HG02759 (cell line): ENCODE measurements around the gene STARD3NL.
"Not testable (repeated sequence)": the region's sequence is repeated elsewhere in the genome, so short reads cannot be mapped to it uniquely, and the experiment has no call there.

ENCODE experiments used
- ATAC-seq: cut with Tn5 transposase; IDR thresholded peaks from one replicate; pipeline ENCODE4 v1.9.1; 2021; ENCODE audit warnings: mild to moderate bottlenecking, moderate library complexity; ENCODE audit not compliant: unreplicated experiment

The STARD3NL gene, protein sequence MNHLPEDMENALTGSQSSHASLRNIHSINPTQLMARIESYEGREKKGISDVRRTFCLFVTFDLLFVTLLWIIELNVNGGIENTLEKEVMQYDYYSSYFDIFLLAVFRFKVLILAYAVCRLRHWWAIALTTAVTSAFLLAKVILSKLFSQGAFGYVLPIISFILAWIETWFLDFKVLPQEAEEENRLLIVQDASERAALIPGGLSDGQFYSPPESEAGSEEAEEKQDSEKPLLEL

DNA sequence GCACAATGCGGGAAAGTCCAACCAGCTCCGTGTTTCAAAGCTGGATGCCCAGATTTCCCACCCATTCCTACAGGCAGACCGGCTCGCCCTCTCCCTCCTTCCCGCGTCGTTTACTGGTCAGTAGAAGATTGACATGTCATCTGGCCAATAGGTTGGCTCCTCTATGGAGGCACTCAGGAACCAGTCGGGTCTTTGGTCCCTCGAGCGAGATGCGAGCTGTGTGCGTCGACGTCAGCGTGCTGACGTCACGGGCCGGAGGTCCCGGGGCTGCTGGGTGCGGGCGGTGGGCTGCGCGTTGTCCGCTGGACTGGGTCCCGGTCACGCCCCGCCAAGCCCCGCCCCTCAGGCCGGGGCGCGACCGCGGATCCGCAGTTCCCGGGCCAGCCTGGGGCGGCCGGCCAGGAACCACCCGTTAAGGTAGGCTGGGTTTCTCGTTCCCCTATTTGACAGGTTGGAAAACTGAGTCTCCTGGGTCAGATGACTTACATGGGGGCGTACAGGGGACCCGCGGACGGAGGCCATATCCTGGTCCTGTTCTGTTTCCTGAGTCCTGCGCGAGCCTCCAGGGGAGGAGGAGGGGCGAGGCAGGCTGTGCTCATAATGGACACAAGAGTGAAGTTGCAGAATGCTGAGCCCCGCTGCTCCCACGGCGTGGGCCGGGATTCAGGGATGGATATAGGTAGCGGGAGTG lies at the start of gene STARD3NL:
Gene STARD3NL, plus strand, starts transcription at position 242 of the 691 bp plus-strand sequence. CDS start 29,260 bp downstream, outside the sequence.
- peak; percentile 98 for ATAC-seq

DNA sequence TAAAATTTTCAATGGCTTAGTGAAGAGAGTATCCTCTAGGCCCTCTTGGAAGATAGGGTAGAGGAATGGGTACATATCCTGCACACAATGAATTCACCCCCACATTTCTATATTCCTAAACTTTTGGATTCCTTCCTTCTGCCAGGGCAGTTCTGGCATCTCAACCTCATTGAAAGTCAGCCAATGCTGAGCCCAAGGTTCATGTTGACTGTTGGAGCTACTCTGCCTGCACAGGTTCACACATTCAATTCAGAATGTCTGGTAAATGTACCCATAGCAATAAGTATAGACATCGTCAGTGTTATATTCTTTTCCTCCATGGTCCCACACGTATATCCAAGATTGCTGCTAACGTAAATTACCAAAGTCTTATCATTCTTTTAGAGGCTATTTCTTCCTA lies 48.9 kb upstream of the STARD3NL start:
- ATAC-seq, result no peak

DNA sequence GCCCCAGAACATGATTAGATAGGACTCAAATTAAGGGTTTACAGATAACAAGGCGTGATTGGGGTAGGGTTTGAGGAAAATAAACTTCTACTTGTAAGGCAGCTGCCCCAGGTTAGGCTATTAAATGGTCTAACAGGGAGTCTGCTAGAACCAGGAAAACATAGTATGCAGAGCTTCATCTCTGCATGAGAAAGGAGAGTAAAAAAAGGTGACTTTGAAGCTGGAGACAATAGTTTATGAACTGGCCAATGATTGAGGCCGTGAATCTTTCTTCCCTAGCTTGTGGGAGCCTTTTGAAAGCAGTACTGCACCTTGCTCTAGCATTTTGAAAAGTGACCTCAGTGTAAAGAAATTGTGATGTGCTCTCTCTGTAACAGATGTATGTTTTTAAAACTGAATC lies 48.5 kb upstream of the STARD3NL start:
- ATAC-seq, result no peak

DNA sequence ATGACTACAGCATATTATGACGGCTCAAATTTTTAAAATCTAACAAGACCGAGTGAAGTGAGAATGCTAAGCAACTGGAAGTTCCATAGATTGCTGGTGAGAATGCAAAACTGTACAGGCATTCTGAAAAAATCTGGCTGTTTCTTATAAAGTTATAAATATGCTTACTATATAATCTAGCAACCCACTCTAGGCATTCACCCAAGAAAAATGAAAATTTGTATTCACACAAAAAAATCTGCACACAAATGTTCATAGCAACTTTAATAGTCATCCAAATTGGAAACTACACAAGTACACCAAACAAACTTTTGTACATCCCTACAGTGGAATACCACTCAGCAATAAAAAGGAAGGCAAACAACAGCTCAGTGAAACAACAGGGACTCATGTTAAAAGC lies 39.9 kb upstream of the STARD3NL start:
- no peak for ATAC-seq

DNA sequence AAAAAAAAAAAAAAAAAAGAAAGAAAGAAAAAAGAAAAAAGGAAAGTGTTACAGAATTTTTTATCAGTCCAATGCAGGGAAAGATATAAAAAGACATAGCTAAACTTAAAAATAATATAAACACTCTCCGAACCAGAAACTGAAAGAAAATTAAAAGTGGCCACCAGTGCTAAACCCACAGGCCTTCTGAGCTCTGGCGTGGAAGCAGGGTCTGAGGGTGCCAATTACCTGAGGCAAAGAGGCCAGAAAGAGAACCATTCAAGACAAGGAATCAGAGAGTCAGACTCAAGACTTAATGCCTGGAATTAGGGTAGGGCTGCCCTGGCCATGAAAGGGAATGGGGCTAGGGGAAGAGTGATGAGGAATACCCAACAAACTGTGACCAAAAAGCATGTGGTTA lies 36.9 kb upstream of the STARD3NL start:
- ATAC-seq, result no peak

GRCh38 chr7:38142736-38143135 lies 35.3 kb upstream of the STARD3NL start:
- ATAC-seq, result peak; percentile 92

DNA sequence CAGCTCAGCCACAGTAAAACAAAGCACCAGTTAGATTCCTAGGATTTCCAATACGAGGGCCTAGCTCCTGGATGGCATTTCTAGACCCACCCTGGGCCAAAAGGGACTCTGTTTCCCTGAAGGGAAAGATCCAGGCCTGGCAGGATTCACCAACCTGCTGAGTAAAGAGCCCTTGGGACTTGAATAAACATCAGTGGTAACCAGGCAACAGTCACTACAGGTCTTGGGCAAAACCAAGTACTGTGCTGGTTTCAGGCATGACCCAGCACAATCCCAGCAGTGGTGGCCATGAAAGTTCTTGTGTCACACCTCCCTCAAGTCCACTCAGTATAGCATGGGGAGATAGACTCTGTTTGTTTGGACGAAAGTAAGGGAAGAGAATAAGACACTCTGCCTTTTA lies 31.0 kb upstream of the STARD3NL start:
- ATAC-seq, result no peak

GRCh38 chr7:38151556-38151955 lies 26.5 kb upstream of the STARD3NL start:
- ATAC-seq, result no peak

- no peak for ATAC-seq
Measured at GRCh38 chr7:38153515-38153914, 24.5 kb upstream of the STARD3NL start.

DNA sequence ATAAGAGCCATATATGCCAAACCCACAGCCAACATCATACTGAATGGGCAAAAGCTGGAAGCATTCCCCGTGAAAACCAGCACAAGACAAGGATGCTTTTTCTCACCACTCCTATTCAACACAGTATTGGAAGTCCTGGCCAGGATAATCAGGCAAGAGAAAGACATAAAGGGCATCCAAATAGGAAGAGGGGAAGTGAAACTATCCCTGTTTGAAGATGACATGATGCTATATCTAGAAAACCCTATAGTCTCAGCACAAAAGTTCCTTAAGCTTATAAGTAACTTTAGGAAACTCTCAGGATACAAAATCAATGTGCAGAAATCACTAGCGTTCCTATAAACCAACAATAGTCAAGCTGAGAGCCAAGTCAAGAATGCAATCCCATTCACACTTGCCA lies 23.8 kb upstream of the STARD3NL start:
- ATAC-seq, result no peak

- ATAC-seq, result no peak
Measured at GRCh38 chr7:38160003-38160571, 18.0 kb upstream of the STARD3NL start.

DNA sequence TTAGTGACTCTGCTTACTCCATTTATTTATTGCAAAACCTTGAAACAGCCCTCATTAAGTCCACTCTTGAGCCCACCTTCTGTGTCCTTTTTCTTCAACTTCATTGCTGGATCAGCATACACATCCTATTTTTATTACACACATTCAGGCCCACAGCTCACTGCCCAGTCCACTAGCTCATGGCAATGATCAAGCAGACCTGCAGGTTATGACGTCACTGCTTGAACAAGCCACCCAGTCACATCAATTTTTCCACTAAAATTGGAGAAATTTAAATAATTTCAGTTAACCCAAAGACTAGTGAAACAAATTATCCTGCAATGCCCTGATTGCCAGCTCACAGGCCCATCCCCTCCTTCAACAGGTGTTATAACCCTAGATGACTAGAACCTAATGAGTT lies 16.0 kb upstream of the STARD3NL start:
- ATAC-seq, result no peak

- ATAC-seq, result no peak
Measured at GRCh38 chr7:38163671-38164070, 14.4 kb upstream of the STARD3NL start.

- no peak for ATAC-seq
Measured at GRCh38 chr7:38168890-38169570, 9.0 kb upstream of the STARD3NL start.

- ATAC-seq, result peak; percentile 72
Measured at GRCh38 chr7:38169847-38170246, 8.2 kb upstream of the STARD3NL start.

- ATAC-seq, result peak; percentile 72
Measured at GRCh38 chr7:38171623-38172391, 6.2 kb upstream of the STARD3NL start.

DNA sequence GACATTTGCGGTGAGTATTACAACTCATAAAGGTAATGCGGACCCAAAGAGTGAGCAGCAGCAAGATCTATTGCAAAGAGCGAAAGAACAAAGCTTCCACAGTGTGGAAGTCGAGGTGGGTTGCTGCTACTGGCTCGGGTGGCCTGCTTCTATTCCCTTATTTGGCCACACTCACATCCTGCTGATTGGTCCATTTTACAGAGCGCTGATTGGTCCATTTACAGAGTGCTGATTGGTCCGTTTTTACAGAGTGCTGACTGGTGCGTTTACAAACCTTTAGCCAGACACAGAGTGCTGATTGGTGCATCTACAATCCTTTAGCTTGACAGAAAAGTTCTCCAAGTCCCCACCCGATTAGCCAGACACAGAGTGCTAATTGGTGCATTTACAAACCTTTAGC lies 2.5 kb upstream of the STARD3NL start:
- ATAC-seq, result not testable (repeated sequence)

DNA sequence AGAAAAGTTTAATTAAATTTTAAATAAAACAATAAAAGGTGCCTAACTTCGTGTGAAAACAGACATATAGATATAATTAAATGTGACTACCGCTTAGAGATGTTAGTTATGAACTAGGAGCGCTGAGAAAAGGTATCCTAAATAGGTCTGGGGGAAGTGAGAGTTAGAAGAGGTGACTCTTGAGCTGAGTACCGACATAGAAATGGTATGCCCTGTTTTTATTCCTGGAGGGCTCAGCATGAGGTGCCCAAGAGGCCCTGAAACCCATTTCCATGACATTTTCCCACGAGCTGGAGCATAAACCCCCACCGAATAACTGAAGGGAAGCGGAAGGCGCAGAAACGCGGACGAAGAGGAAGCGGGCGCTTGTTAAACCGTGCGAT lies 433 bp upstream of the STARD3NL start:
- ATAC-seq, result no peak

DNA sequence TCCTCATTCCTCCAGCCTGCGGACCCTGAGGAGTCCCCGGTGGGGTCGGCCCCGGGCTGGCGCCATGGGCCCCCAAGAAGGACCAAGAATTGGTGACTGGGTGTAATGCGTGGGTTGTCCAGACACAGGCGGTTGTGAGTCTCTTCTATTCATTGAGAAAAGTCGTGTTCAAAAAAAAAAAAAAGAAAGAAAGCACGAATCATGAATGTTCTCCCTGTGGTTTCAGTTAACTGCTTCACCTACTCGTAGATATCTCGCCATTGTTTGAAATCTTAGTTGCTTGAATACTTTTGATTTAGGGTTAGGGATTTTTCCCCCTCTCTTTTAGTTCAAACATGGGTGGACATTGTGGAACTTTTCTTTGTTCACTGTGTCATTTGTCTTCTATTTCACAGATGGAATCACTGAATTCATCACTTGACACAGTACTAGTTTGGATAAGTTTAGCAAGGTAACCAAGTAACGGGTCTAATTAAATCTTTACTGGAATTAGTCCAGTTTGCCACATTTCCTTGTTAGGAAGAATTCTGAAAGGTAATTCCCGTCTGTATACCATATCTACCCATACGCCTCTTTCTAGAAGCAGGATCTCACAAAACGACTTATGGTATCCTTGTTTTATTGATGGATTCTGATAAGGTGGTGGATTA lies 775 bp downstream of the STARD3NL start:
- peak; percentile 33 for ATAC-seq

GRCh38 chr7:38179776-38180226 lies 1.8 kb downstream of the STARD3NL start:
- no peak for ATAC-seq
